K562 (cell line): Measurements from ENCODE around the gene PLAC9. TPM values are rescaled to one million over a fixed set of nuclear protein-coding genes. Genes with fewer than 3 reads are reported as not detected.

ENCODE experiments used
- MIER1 ChIP-seq: fragments of 450-650 bp; IDR thresholded peaks from 2 replicates; pipeline ENCODE4 v1.6.1; 2016; ENCODE audit warnings: antibody characterized with exemption, mild to moderate bottlenecking, low read depth
- SPI1 ChIP-seq: IDR thresholded peaks from 2 replicates; pipeline ENCODE4 v1.6.1; 2011; ENCODE audit warnings: low read depth, low read length, control low read depth, borderline replicate concordance
- ZNF318 ChIP-seq, 2 experiments: fragments of 450-650 bp; IDR thresholded peaks; 2 replicates each; pipeline ENCODE4 v1.6.1; 2016; ENCODE audit warnings: mild to moderate bottlenecking in 2 of 2, borderline replicate concordance in 1 of 2, low read depth in 1 of 2, moderate library complexity in 1 of 2
- ZNF561 ChIP-seq: fragments of 450-650 bp; formaldehyde crosslinking; conservative IDR thresholded peaks from 2 replicates; pipeline ENCODE4 v1.4.0; 2020; ENCODE audit warnings: mild to moderate bottlenecking, moderate library complexity
- polyA plus RNA-seq, 8 experiments: library from polyadenylated mRNA; depleted of rRNA in 4 of 8; stranded (reverse) in 5 of 8; unstranded in 3 of 8; fragments of >200 nt; fragmentation: Nextera tagmentation in 2 of 8; fragmentation: Illumina TruSeq in 1 of 8; extraction: Ambion mirVana in 2 of 8; extraction: Trizol in 1 of 8; gene quantifications; 2 replicates each; pipeline versions ENCODE4 v1.2.1 to v1.2.3, GENCODE V29; 2011 to 2014; ENCODE audit warnings: inconsistent platforms in 1 of 8, missing spikeins in 1 of 8
- total RNA-seq, 7 experiments: library from RNA; depleted of rRNA in 6 of 7; stranded (reverse); fragments of >200 nt in 6 of 7; fragmentation: Illumina TruSeq in 2 of 7; extraction: Trizol in 2 of 7; gene quantifications; 2 replicates each; pipeline versions ENCODE4 v1.2.1 to v1.2.3, GENCODE V29; 2011 to 2021; ENCODE audit warnings: low replicate concordance in 1 of 7

PLAC9 gene
- total and polyA plus RNA-seq, 9 of the 15 experiments (the other 6 are each of a cell fraction or from before 2014, with no cell fraction given) = not detected

GRCh38 chr10:80132299-80133139 is at the start of gene PLAC9 (continued):
- TF ChIP-seq ZNF318 (IDR thresholded peaks at IDR 0.05; ENCODE audit: borderline replicate concordance in 1 of 2, low read depth in 1 of 2) = no peak
- no peak for TF ChIP-seq MIER1
- TF ChIP-seq ZNF561 (CRISPR knock-in tag) = no peak
- TF ChIP-seq SPI1 = no peak
